GM10248 (cell line): ENCODE data around the gene REC8.

Experiments
- CTCF ChIA-PET: fragments of 300-600 bp; sonication (Branson Sonifier 250); formaldehyde crosslinking; extraction: SDS; loops from one replicate; lab custom pipeline; 2021; ENCODE audit warnings: antibody characterized with exemption; lab: Yijun Ruan, JAX
- POLR2A ChIA-PET: fragments of 350-650 bp; sonication (Branson Sonifier 250); formaldehyde crosslinking; extraction: SDS; loops from one replicate; lab custom pipeline; 2020; ENCODE audit warnings: antibody characterized with exemption; lab: Yijun Ruan, JAX
- DNase-seq: peaks from one replicate; pipeline ENCODE4 v3.0.0; 2012; ENCODE audit errors: extremely low spot score
- TF ChIP-seq, protein P1 (sequence below): IDR thresholded peaks from 2 replicates; pipeline ENCODE4 v1.5.1; 2012; ENCODE audit warnings: mild to moderate bottlenecking, low read depth; ENCODE audit errors: extremely low read depth, missing control alignments, control extremely low read depth

The REC8 gene

DNA sequence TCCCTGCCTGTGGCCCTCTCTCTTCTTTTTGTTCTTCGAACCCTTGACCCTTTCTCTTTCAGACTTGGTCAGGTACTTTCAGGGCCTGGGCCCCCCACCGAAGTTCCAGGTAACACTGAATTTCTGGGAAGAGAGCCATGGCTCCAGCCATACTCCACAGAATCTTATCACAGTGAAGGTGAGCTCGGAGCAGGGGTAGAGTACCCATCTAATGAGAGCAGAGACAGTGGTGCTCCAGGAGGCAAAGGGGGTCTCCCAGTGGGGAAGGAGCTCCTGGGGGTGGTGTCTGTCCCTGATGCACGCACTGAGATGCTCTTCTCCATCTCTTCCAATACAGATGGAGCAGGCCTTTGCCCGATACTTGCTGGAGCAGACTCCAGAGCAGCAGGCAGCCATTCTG, 6.1 kb upstream of the REC8 start:
- CTCF ChIA-PET = interaction anchor here (1.0 to 7.3 kb wide), 3 partner anchors 14 to 142 kb away, joined by 3 to 154 read pairs (median 3); partner anchors contain the start of genes CIDEB, PSME2 and RNF31
- DNase-seq = no peak
- POLR2A ChIA-PET = interaction anchor here (1.0 to 1.5 kb wide), 2 partner anchors 15 to 21 kb away, joined by 3 to 4 read pairs; no protein-coding TSS in a partner anchor
- TF ChIP-seq, protein P1, sequence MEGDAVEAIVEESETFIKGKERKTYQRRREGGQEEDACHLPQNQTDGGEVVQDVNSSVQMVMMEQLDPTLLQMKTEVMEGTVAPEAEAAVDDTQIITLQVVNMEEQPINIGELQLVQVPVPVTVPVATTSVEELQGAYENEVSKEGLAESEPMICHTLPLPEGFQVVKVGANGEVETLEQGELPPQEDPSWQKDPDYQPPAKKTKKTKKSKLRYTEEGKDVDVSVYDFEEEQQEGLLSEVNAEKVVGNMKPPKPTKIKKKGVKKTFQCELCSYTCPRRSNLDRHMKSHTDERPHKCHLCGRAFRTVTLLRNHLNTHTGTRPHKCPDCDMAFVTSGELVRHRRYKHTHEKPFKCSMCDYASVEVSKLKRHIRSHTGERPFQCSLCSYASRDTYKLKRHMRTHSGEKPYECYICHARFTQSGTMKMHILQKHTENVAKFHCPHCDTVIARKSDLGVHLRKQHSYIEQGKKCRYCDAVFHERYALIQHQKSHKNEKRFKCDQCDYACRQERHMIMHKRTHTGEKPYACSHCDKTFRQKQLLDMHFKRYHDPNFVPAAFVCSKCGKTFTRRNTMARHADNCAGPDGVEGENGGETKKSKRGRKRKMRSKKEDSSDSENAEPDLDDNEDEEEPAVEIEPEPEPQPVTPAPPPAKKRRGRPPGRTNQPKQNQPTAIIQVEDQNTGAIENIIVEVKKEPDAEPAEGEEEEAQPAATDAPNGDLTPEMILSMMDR = no peak

DNA sequence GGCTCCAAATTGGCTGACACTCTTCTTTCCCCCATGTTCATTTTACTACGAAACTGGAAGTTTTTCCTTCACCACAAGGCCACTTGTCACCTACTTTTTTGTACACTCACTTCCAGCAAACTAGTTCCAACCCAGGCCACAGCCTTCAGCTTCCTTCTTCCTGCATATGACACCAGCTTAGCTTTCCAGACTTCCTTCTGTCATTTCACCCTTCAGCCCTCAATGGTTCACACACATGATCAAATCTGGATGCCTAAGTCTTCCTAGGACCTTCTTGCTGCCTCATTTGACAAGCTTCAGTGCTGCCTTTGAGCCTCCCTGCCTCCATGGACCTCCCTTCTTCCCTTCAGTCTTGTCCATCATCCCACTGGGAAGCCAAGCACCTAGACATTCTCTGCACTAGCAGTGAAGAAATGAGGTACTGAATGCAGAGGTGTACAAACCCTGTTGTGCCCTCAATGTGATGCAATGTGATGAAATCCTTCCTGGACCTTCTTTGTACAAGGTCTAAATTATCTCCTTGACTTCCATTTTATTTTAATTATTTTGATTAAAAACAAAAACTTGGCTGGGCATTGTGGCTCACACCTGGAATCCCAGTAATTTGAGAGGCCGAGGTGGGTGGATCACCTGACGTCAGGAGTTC, 4.3 kb upstream of the REC8 start:
- no peak for DNase-seq
- CTCF ChIA-PET = no interaction called here
- TF ChIP-seq, protein P1 = no peak
- POLR2A ChIA-PET = no interaction called here

DNA sequence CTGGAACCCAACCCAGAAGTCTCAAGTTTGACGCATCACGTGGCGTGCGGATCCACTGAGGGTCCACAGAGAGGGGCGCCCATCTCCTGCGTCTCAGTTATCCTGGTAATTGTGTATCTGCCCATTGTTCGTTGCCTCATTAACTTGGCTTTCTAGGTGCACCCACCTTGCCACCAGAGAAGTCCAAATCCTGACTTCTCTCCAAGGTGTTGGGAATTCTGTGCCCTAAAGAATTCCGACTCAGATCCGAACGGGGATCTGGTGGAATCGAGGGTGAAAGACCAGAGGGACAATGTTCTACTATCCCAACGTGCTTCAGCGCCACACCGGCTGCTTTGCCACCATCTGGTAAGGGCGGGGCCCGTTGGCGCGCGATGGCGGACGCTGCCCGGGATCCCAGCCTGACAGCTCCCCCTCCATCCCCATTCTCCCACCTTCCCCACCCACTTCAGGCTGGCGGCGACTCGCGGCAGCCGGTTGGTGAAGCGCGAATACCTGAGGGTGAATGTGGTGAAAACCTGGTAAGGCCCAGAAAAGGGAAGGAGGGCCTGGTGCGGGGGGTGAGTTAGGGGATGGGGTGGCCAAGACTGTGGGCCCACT, 481 bp downstream of the REC8 start:
- TF ChIP-seq, protein P1 = no peak
- CTCF ChIA-PET = interaction anchor here (1.1 to 5.4 kb wide), 4 partner anchors 11 to 81 kb away, joined by 3 to 38 read pairs (median 4); partner anchors contain the start of genes IRF9, PSME2 and TINF2
- no peak for DNase-seq
- POLR2A ChIA-PET = interaction anchor here (1.1 to 1.4 kb wide), 3 partner anchors 11 to 36 kb away, joined by 3 to 4 read pairs (median 3); partner anchors contain the start of genes IRF9 and PSME1

DNA sequence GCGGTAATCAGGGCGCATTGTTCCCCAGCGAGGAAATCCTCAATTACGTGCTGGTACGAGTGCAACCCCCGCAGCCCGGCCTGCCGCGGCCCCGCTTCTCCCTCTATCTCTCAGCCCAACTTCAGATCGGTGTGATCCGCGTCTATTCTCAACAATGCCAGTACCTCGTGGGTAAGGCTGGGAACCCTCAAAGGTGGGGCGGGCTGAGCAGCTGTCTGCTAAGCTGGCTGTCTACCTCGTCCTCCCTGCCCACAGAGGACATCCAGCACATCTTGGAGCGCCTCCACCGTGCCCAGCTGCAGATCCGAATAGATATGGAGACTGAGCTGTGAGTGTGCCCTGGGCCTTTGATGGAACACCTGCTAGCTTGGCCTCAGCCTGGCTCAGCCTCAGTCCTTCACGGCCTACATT, 996 bp downstream of the REC8 start:
- ChIA-PET CTCF (interaction anchor here (1.1 to 5.4 kb wide), 4 partner anchors 12 to 125 kb away, joined by 3 to 38 read pairs (median 4); partner anchors contain the start of genes IRF9 and PSME2), POLR2A (interaction anchor here (0.9 to 1.4 kb wide), 4 partner anchors 10 to 37 kb away, joined by 3 to 4 read pairs (median 3); partner anchors contain the start of genes IRF9 and PSME1)
- TF ChIP-seq, protein P1 = no peak
- DNase-seq = no peak

DNA sequence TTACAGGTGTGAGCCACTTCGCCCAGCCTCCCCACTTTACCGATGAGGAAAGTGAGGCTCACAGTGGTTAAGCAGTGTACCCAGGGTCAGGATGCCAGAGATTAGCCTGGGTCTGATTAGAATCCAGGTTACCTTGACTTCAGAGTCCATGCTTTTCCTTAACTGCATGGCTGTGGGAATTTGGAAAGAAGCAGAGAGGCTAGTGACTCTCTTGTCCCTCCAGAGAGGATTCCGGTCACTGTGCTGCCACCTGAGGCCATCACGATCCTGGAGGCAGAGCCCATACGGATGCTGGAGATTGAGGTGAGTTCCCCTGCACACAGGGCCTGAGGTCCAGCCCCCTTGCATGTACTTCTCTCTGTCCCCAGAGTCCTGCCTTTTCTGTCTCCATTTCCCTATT, 4.7 kb downstream of the REC8 start:
- CTCF ChIA-PET = interaction anchor here (0.9 to 1.8 kb wide), 2 partner anchors 15 to 35 kb away, joined by 3 to 10 read pairs; partner anchors contain the start of genes EMC9 and IRF9
- DNase-seq = no peak
- POLR2A ChIA-PET = no interaction called here
- TF ChIP-seq, protein P1 = no peak

DNA sequence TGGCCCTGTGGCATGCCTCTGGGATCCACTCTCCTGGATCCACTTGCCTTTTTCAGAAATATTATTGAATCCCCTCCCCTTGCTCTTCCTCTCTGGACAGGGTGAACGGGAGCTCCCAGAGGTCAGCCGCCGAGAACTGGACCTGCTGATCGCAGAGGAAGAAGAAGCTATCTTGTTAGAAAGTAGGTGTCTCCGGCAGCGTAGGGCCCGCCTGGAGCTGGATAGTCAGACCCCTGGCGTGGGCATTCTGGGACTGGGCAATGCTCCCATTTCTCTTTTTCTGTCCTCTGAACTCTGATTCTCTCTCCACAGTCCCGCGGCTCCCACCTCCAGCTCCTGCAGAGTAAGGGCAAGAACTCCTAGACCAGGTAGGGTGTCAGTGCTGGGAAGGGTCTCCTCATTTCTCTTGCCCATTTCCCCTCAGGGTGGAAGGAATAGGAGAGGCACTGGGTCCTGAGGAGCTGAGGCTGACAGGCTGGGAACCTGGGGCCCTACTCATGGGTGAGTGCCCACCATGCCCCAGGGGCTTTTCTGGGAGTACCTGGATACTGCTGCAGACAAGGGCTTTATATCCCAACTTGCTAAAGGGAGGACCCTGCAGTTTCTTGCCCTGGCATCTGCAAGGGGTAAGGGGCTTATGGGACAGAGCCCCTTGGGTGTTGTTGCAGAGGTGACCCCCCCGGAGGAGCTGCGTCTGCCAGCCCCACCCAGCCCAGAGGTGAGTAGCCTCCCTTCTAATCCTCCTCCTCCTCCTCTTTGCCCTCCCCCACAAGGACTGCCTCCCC, 5.4 kb downstream of the REC8 start:
- TF ChIP-seq, protein P1 = no peak
- CTCF ChIA-PET = interaction anchor here (0.9 to 1.8 kb wide), 4 partner anchors 8 to 36 kb away, joined by 3 to 10 read pairs (median 4); partner anchors contain the start of genes EMC9 and IRF9
- no peak for DNase-seq
- POLR2A ChIA-PET = interaction anchor here (0.5 kb wide), 1 partner anchor 15 kb away, joined by 3 read pairs; no protein-coding TSS in a partner anchor
